Ovary (tissue), 9 donors: ENCODE measurements around the gene PNMA8C. TPM values are rescaled to one million over a fixed set of nuclear protein-coding genes. Genes with fewer than 3 reads are reported as not detected.

Experiments
- DNase-seq, 5 donors: peaks; one replicate each; pipeline ENCODE4 v3.0.0-alpha.2; 2019 to 2020
- H3K27ac ChIP-seq, 2 donors: fragments of 200-600 bp; one replicate each; pipeline versions ENCODE4 v1.5.1 to v1.8.0; 2019 to 2022
- H3K27me3 ChIP-seq: fragments of 200-600 bp; one replicate; pipeline ENCODE4 v1.8.0; 2022
- H3K36me3 ChIP-seq: fragments of 200-600 bp; sonication (generic); one replicate; pipeline ENCODE4 v1.5.1; 2019
- H3K4me1 ChIP-seq: one replicate; pipeline ENCODE4 v1.8.1; 2013; ENCODE audit warnings: mild to moderate bottlenecking, moderate library complexity; ENCODE audit not compliant: insufficient read depth
- H3K4me3 ChIP-seq: fragments of 200-600 bp; sonication (generic); one replicate; pipeline ENCODE4 v1.5.1; 2017
- H3K9me3 ChIP-seq, 2 donors: fragments of 200-600 bp in 1 of 2; sonication (generic) in 1 of 2; one replicate each; pipeline versions ENCODE4 v1.5.1 to v1.8.1; 2013 to 2019; ENCODE audit warnings: mild to moderate bottlenecking in 1 of 2, moderate library complexity in 1 of 2
- EP300 ChIP-seq: sonication (generic); formaldehyde crosslinking; IDR thresholded peaks from one replicate; pipeline ENCODE4 v1.6.1; 2017; ENCODE audit warnings: antibody characterized with exemption
- POLR2A ChIP-seq: fragments of 450-650 bp; IDR thresholded peaks from one replicate; pipeline ENCODE4 v1.6.1; 2017; ENCODE audit warnings: antibody characterized with exemption, mild to moderate bottlenecking, moderate library complexity
- WGBS, 3 donors: extraction: QIAGEN DNeasy Blood & Tissue Kit in 1 of 3; methylation state at CpG; one replicate each; pipeline versions ENCODE4 v1.1.5 to v1.1.7; 2013 to 2017; 5-methylcytosine and 5-hydroxymethylcytosine counted together
- intact Hi-C, 4 donors: fragments of 100-400 bp; cut with DNase I; formaldehyde crosslinking; loops; one replicate each; pipeline versions ENCODE4 v1.11.0 to v1.15.1; 2022 to 2023
- polyA plus RNA-seq, 2 donors: library from polyadenylated mRNA; stranded (reverse); fragments of 200-250 nt in 1 of 2; fragments of 350-450 nt in 1 of 2; fragmentation: Illumina TruSeq in 1 of 2; extraction: RNeasy Lipid Tissue Mini Kit (QIAGEN cat#74804) in 1 of 2; gene quantifications; one replicate each; pipeline ENCODE4 v1.2.3, GENCODE V29; 2013 to 2014
- total RNA-seq, 7 donors: library from RNA; depleted of rRNA in 2 of 7; stranded (reverse); fragments of >200 nt in 2 of 7; fragmentation: NEBNext Ultra II Directional in 3 of 7; extraction: Animal tissue kit (Norgen Biotek cat#: 25700) in 3 of 7; gene quantifications; one replicate each; pipeline versions ENCODE4 v1.1.0 to v1.2.4, GENCODE V29; 2016 to 2023
- TF ChIP-seq, protein P1 (sequence below), 3 donors: fragments of 450-650 bp in 2 of 3; fragments of 200-600 bp in 1 of 3; IDR thresholded peaks; one replicate each; pipeline versions ENCODE4 v1.5.1 to v1.8.0; 2016 to 2022; ENCODE audit warnings: antibody characterized with exemption in 3 of 3, mild to moderate bottlenecking in 1 of 3
- donor health status: DM: no; HTN: no; CAD: no; lungs with moderate emphysema.
- donor health status: DM: no; HTN: no; CAD: no.
- donor health status: Bipolar disorder and iron deficiency.
- donor health status: DM: yes; HTN: yes; CAD: no.
- donor health status: DM: no; HTN: no; CAD: no.
- donor health status: DM: yes; HTN: yes; CAD: no.

PNMA8C gene
- total and polyA plus RNA-seq, 9 donors = 0.15 to 0.82 (median 0.35) TPM; not detected in 1

GRCh38 chr19:46460055-46460454 lies 31.3 kb upstream of the PNMA8C start:
- WGBS, 3 donors = 62 to 81% (median 64%) methylated on average over 2 of the region's 2 CpGs
- no peak overlapping the region for H3K4me3 ChIP-seq
- H3K9me3 ChIP-seq = no peaks in the 10 kb centered on the region
- no peaks in the 10 kb centered on the region for H3K36me3 ChIP-seq
- no peaks in the 10 kb centered on the region for H3K4me1 ChIP-seq
- intact Hi-C loops = no loop called here
- DNase-seq = no peak
- H3K27ac ChIP-seq = no peak overlapping the region
- H3K27me3 ChIP-seq = no peaks in the 10 kb centered on the region
- no peak for TF ChIP-seq EP300
- TF ChIP-seq, protein P1, sequence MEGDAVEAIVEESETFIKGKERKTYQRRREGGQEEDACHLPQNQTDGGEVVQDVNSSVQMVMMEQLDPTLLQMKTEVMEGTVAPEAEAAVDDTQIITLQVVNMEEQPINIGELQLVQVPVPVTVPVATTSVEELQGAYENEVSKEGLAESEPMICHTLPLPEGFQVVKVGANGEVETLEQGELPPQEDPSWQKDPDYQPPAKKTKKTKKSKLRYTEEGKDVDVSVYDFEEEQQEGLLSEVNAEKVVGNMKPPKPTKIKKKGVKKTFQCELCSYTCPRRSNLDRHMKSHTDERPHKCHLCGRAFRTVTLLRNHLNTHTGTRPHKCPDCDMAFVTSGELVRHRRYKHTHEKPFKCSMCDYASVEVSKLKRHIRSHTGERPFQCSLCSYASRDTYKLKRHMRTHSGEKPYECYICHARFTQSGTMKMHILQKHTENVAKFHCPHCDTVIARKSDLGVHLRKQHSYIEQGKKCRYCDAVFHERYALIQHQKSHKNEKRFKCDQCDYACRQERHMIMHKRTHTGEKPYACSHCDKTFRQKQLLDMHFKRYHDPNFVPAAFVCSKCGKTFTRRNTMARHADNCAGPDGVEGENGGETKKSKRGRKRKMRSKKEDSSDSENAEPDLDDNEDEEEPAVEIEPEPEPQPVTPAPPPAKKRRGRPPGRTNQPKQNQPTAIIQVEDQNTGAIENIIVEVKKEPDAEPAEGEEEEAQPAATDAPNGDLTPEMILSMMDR (IDR thresholded peaks at IDR 0.05) = no peak
- no peak for TF ChIP-seq POLR2A

DNA sequence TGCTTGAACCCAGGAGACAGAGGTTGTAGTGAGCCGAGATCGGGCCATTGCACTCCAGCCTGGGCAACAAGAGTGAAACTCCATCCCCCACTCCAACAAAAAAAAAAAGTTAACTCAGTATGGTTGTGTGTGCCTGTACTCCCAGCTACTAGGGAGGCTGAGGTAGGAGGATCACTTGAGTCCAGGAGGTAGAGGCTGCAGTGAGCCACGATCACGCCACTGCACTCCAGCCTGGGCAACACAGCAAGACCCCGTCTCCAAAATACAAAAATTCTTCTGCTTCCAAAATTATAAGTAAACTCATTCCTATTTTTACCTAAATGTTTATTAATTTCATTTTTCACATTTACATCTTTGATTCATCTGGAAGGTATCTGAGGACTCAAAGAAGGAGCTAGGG lies 28.2 kb upstream of the PNMA8C start:
- no peak for TF ChIP-seq EP300
- TF ChIP-seq POLR2A = no peak
- TF ChIP-seq, protein P1 (IDR thresholded peaks at IDR 0.05) = no peak
- Histone ChIP-seq H3K36me3 (no peaks in the 10 kb centered on the region), H3K9me3 (no peaks in the 10 kb centered on the region), H3K4me1 (no peaks in the 10 kb centered on the region), H3K27ac (no peak overlapping the region), H3K27me3 (no peaks in the 10 kb centered on the region), H3K4me3 (no peak overlapping the region)
- WGBS, 3 donors = 92 to 94% (median 93%) methylated on average over 5 of the region's 5 CpGs
- intact Hi-C loops = no loop called here
- DNase-seq = peak in 1 of 5 donors; percentile 5

- Histone ChIP-seq H3K4me3 (no peak overlapping the region), H3K36me3 (no peaks in the 10 kb centered on the region), H3K27ac (no peak overlapping the region), H3K4me1 (no peaks in the 10 kb centered on the region), H3K27me3 (no peaks in the 10 kb centered on the region), H3K9me3 (no peaks in the 10 kb centered on the region)
- intact Hi-C loops = no loop called here
- DNase-seq = no peak
- TF ChIP-seq POLR2A (no peak), EP300 (no peak)
- TF ChIP-seq, protein P1 (IDR thresholded peaks at IDR 0.05) = no peak
- 68 to 75% (median 75%) methylated on average over 3 of the region's 3 CpGs for WGBS, 3 donors
Observed at GRCh38 chr19:46454244-46454643, 25.5 kb upstream of the PNMA8C start.

GRCh38 chr19:46453661-46454060 lies 24.9 kb upstream of the PNMA8C start:
- no peaks in the 10 kb centered on the region for H3K27me3 ChIP-seq
- WGBS, 3 donors = 79 to 85% (median 83%) methylated on average over 6 of the region's 6 CpGs
- no peaks in the 10 kb centered on the region for H3K36me3 ChIP-seq
- intact Hi-C loops = no loop called here
- no peaks in the 10 kb centered on the region for H3K4me1 ChIP-seq
- H3K9me3 ChIP-seq = no peaks in the 10 kb centered on the region
- H3K4me3 ChIP-seq = no peak overlapping the region
- TF ChIP-seq, protein P1 (IDR thresholded peaks at IDR 0.05) = no peak
- TF ChIP-seq EP300 (no peak), POLR2A (no peak)
- H3K27ac ChIP-seq = no peak overlapping the region
- no peak for DNase-seq

- H3K4me3 ChIP-seq = no peak overlapping the region
- no peaks in the 10 kb centered on the region for H3K36me3 ChIP-seq
- H3K4me1 ChIP-seq = no peaks in the 10 kb centered on the region
- DNase-seq = no peak
- H3K27me3 ChIP-seq = no peaks in the 10 kb centered on the region
- no peak overlapping the region for H3K27ac ChIP-seq
- H3K9me3 ChIP-seq = no peaks in the 10 kb centered on the region
- TF ChIP-seq, protein P1 (IDR thresholded peaks at IDR 0.05) = no peak
- TF ChIP-seq POLR2A (no peak), EP300 (no peak)
- intact Hi-C loops = no loop called here
- WGBS, 3 donors = 54 to 62% (median 61%) methylated on average over 4 of the region's 4 CpGs
Observed at GRCh38 chr19:46452186-46452585, 23.4 kb upstream of the PNMA8C start.
